Measurements from ENCODE around the gene PNPLA3. TPM values are rescaled to one million over a fixed set of nuclear protein-coding genes. Genes with fewer than 3 reads are reported as not detected.

The PNPLA3 gene
- polyA plus RNA-seq, 1 donor (not counting 4 experiments of a cell fraction or from before 2014, with no cell fraction given): 12.0 TPM

DNA sequence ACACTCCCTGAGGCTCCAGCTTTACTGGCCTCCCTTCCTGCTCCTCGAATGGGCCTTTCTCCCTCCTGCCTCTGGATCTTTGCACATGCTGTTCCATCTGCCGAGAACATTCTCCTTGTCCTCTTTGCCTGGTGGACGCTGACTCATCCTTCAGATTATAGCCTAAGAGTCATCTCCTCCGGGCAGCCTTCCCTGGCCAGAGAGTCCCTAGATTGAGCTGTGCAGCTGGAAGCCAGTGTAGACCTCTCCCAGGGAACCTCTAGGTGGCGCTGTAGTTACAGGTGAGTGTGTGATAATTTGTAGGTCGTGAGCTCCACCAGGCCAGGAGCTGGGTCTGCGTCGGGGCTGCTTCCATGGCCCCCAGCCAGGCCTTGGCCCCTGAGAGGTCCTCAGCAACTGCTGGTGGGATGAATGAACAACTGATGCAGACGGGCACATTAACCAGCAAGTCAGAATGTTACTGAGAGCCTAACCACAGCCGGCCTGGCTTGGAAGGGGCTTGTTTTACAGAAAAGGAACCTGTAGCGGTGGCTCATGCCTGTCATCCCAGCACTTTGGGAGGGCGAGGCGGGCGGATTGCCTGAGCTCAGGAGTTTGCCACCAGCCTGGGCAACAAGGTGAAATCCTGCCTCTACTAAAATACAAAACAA is 40.5 kb upstream of the PNPLA3 start:
- Histone ChIP-seq H3K4me2 (ENCODE audit: control insufficient read depth, extremely low read depth, insufficient read depth, low read depth, low read length) (no peak overlapping the region), H3K27me3 (ENCODE audit: control insufficient read depth, extremely low read depth, insufficient read depth, low read length) (peaks cover 9% of the 10 kb centered on the region), H3K79me2 (ENCODE audit: control insufficient read depth, insufficient read depth, low read length) (no peaks in the 10 kb centered on the region), H3K9me3 (ENCODE audit: control insufficient read depth, low read depth, low read length) (no peaks in the 10 kb centered on the region), H3K4me3 (ENCODE audit: control insufficient read depth in 2 of 3, extremely low read depth in 1 of 3, insufficient read depth in 2 of 3, low read depth in 1 of 3, low read length in 3 of 3) (no peak overlapping the region), H3K36me3 (ENCODE audit: control insufficient read depth in 2 of 2, extremely low read depth in 1 of 2, insufficient read depth in 2 of 2, low read length in 2 of 2) (no peaks in the 10 kb centered on the region), H3K27ac (ENCODE audit: control insufficient read depth, insufficient read depth, low read length) (no peak overlapping the region), H3K9me1 (ENCODE audit: control insufficient read depth, extremely low read depth, insufficient read depth, low read length) (no peaks in the 10 kb centered on the region), H3K9ac (ENCODE audit: control insufficient read depth, extremely low read depth, insufficient read depth, low read length) (no peak overlapping the region), H4K20me1 (ENCODE audit: control insufficient read depth, extremely low read depth, insufficient read depth, low read length) (no peaks in the 10 kb centered on the region), H3K4me1 (ENCODE audit: control insufficient read depth, extremely low read depth, insufficient read depth, low read length) (no peaks in the 10 kb centered on the region), H2AFZ (ENCODE audit: control insufficient read depth, low read length) (no peak overlapping the region)
- no peak for TF ChIP-seq EZH2 (IDR thresholded peaks at IDR 0.05; ENCODE audit: low read length)
- TF ChIP-seq, protein P1, sequence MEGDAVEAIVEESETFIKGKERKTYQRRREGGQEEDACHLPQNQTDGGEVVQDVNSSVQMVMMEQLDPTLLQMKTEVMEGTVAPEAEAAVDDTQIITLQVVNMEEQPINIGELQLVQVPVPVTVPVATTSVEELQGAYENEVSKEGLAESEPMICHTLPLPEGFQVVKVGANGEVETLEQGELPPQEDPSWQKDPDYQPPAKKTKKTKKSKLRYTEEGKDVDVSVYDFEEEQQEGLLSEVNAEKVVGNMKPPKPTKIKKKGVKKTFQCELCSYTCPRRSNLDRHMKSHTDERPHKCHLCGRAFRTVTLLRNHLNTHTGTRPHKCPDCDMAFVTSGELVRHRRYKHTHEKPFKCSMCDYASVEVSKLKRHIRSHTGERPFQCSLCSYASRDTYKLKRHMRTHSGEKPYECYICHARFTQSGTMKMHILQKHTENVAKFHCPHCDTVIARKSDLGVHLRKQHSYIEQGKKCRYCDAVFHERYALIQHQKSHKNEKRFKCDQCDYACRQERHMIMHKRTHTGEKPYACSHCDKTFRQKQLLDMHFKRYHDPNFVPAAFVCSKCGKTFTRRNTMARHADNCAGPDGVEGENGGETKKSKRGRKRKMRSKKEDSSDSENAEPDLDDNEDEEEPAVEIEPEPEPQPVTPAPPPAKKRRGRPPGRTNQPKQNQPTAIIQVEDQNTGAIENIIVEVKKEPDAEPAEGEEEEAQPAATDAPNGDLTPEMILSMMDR (optimal IDR thresholded peaks at IDR 0.05 in 1 of 3, IDR thresholded peaks at IDR 0.05 in 1 of 3, conservative IDR thresholded peaks at IDR 0.05 in 1 of 3; ENCODE audit: extremely low read depth in 1 of 3, insufficient read depth in 2 of 3, low read length in 3 of 3): peak; percentile 80 to 91 (median 88)
- DNase-seq (ENCODE audit: low read depth, low spot score) (peak; percentile 53), FAIRE-seq (peak; percentile 67)
- dilution Hi-C loops (cut with MboI; ENCODE audit: extremely low pct_ligation_motif_present, low sequenced_read_pairs): no loop called here

DNA sequence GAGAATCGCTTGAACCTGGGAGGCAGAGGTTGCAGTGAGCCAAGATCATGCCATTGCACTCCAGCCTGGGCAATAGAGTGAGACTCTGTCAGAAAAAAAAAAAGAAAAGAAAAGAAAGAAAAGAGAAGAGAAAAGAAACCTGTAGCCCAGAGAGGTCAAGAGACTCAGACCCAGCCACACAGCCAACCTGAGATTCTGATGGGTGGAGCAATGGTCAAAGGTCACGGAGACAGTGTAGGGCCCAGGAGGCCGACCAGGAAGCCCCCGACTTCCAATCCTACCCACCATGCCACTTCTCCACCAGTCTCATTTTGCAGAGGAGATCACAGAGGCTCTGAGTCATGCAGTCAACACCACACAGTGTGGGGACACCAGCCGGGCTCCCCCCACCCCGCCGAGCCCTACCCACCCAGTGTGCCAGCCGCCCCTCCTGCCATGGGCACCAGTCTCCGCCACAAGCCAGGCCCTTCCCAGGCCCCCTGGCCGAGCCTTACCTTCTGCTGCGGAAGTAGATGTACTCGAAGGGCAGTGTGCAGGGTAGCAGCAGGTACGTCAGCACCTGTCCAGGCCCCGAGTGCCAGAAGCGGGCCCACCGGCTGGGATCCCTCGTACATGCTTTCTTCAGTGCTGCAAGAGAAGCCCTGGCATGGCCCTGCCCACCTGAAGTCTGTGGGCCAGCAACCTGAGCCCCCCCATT is 39.7 kb upstream of the PNPLA3 start:
- Histone ChIP-seq H3K27me3 (ENCODE audit: control insufficient read depth, extremely low read depth, insufficient read depth, low read length) (peaks cover 9% of the 10 kb centered on the region), H3K4me2 (ENCODE audit: control insufficient read depth, extremely low read depth, insufficient read depth, low read depth, low read length) (no peak overlapping the region), H3K27ac (ENCODE audit: control insufficient read depth, insufficient read depth, low read length) (no peak overlapping the region), H3K9me3 (ENCODE audit: control insufficient read depth, low read depth, low read length) (no peaks in the 10 kb centered on the region), H3K79me2 (ENCODE audit: control insufficient read depth, insufficient read depth, low read length) (no peaks in the 10 kb centered on the region), H3K9ac (ENCODE audit: control insufficient read depth, extremely low read depth, insufficient read depth, low read length) (no peak overlapping the region), H4K20me1 (ENCODE audit: control insufficient read depth, extremely low read depth, insufficient read depth, low read length) (no peaks in the 10 kb centered on the region), H3K4me3 (ENCODE audit: control insufficient read depth in 2 of 3, extremely low read depth in 1 of 3, insufficient read depth in 2 of 3, low read depth in 1 of 3, low read length in 3 of 3) (no peak overlapping the region), H3K9me1 (ENCODE audit: control insufficient read depth, extremely low read depth, insufficient read depth, low read length) (no peaks in the 10 kb centered on the region), H3K36me3 (ENCODE audit: control insufficient read depth in 2 of 2, extremely low read depth in 1 of 2, insufficient read depth in 2 of 2, low read length in 2 of 2) (no peaks in the 10 kb centered on the region), H2AFZ (ENCODE audit: control insufficient read depth, low read length) (no peak overlapping the region), H3K4me1 (ENCODE audit: control insufficient read depth, extremely low read depth, insufficient read depth, low read length) (no peaks in the 10 kb centered on the region)
- FAIRE-seq (no peak), DNase-seq (ENCODE audit: low read depth, low spot score) (no peak)
- TF ChIP-seq, protein P1 (optimal IDR thresholded peaks at IDR 0.05 in 1 of 3, IDR thresholded peaks at IDR 0.05 in 1 of 3, conservative IDR thresholded peaks at IDR 0.05 in 1 of 3; ENCODE audit: extremely low read depth in 1 of 3, insufficient read depth in 2 of 3, low read length in 3 of 3): no peak
- TF ChIP-seq EZH2 (IDR thresholded peaks at IDR 0.05; ENCODE audit: low read length): no peak
- dilution Hi-C loops (cut with MboI; ENCODE audit: extremely low pct_ligation_motif_present, low sequenced_read_pairs): no loop called here

Data from keratinocyte (primary cell).